ENCODE results near the gene HLA-DQB2.

The HLA-DQB2 gene

DNA sequence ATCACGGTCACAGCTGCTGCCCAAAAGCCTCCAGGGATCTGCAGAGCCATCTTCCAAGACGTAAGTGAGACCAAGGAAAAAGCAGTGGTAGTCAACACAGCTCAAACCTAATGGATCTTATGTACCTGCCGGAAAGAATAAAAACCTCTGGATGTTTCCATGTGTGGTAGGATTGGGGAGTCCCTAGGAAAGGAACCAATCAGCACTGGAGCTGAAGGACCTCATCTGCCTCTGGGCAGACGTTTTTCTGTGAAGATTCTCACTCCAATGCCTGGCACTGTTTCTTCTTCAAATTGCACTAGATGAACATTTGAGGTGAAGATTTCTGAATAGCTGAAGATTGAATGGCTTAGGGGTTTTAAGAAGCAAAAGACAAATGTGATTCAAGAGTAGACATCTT, at the start of gene HLA-DQB2:
Gene HLA-DQB2 (minus strand): TSS at position 112 of the 400 bp plus-strand sequence. CDS start 62 bp downstream, at position 50.
- TF ChIP-seq GATA3 (IDR thresholded peaks at IDR 0.05; ENCODE audit: low read depth, low read length) (no peak), GATA2 (IDR thresholded peaks at IDR 0.05; ENCODE audit: low read depth, low read length) (no peak)

DNA sequence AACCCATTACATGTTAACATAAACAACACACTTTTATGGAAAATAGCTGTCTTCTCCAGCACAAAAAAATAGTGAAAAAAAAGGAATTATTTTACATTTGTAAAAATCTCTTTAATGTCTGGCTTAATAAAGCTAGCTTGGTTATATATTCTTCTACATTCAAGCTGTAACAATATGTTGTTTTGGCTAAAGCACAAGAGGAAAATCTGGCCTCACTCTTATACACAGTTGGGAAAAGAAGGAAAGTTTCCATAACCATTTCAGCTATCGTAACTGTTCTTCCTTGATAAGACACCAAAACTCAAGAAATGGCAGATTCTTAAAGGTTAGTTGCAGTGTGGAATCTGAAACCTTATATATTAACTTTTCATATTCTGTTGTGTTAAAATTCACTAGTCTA, 45.8 kb upstream of the HLA-DQB2 start:
- TF ChIP-seq GATA3 (IDR thresholded peaks at IDR 0.05; ENCODE audit: low read depth, low read length) (no peak), GATA2 (IDR thresholded peaks at IDR 0.05; ENCODE audit: low read depth, low read length) (no peak)

DNA sequence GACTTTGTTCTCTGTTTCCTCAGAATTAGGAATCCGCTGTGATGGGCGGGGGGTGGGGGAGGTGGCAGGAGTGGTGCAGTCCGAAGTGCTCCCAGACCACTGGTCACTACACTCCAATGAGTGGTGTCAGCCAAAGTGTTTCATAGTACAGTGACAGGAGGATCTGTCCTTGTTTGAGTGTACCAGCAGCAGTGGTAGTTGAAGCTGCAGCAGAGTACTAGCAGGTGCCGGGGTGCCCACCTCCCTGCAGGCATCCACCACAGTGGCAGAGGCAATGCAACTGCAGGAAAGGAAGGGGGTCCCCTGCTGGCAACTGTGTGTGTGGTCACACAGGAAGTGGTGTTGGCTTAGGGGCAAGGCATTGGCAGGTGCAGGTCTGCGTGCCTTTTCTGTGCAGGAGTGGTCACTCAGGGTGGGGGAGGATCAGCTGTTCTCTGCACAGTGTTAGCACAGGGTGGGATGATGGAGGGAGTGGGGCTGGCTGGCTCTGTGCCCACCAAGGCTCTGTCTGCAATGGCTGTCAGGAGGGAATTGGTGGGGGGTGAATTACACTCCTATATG, 43.8 kb upstream of the HLA-DQB2 start:
- TF ChIP-seq GATA2 (IDR thresholded peaks at IDR 0.05; ENCODE audit: low read depth, low read length) = no peak
- no peak for TF ChIP-seq GATA3 (IDR thresholded peaks at IDR 0.05; ENCODE audit: low read depth, low read length)

DNA sequence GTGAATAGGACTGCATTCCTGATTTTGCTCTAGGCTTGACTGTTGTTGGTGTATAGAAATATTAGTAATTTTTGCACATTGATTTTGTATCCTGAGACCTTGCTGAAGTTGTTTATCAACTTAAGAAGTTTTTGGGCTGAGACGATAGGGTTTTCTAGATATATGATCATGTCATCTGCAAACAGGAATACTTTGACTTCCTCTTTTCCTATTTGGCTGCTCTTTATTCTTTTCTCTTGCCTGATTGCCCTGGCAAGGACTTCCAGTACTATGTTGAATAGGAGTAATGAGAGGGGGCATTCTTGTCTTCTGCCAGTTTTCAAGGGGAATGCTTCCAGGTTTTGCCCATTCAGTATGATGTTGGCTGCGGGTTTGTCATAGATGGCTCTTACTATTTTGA, 40.1 kb upstream of the HLA-DQB2 start:
- no peak for TF ChIP-seq GATA3 (IDR thresholded peaks at IDR 0.05; ENCODE audit: low read depth, low read length)
- TF ChIP-seq GATA2 (IDR thresholded peaks at IDR 0.05; ENCODE audit: low read depth, low read length) = no peak

DNA sequence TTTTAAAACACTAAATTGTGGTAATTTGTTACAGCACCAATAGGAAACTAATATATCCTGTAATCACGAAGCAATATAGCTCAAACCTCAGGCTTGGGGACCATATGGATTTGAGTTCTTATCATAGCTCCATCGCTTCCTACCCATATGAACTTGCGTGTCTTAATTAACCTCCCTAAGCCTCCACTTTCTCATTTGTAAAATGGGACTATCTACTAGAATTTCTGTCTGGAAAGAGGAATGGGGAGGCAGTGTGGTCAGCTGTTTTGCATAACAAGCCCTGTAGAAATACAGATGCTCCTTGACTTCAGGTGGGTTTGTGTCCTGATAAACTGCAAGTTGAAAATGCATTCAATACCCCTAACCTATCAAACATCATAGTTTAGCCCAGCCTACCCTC, 36.4 kb upstream of the HLA-DQB2 start:
- TF ChIP-seq GATA2 (IDR thresholded peaks at IDR 0.05; ENCODE audit: low read depth, low read length) = no peak
- TF ChIP-seq GATA3 (IDR thresholded peaks at IDR 0.05; ENCODE audit: low read depth, low read length) = no peak

DNA sequence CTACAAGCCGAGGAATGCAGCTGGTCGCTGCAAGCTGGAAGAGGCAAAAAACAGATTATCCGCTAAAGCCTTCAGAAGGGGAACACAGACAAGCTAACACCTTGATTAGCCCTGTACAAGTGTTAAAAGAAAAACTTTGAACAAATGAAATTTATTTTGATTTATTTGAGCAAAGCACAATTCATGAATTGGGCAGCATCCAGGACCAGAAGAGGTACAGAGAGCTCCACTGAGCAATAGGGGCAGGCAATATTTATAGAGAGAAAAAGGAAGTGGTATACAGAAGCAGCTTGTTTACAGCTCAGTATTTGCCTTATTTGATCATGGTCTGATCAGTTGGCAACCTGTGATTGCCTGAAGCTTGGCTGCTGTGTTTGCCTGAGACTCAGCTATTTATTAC, 35.8 kb upstream of the HLA-DQB2 start:
- TF ChIP-seq GATA3 (IDR thresholded peaks at IDR 0.05; ENCODE audit: low read depth, low read length) (no peak), GATA2 (IDR thresholded peaks at IDR 0.05; ENCODE audit: low read depth, low read length) (no peak)

DNA sequence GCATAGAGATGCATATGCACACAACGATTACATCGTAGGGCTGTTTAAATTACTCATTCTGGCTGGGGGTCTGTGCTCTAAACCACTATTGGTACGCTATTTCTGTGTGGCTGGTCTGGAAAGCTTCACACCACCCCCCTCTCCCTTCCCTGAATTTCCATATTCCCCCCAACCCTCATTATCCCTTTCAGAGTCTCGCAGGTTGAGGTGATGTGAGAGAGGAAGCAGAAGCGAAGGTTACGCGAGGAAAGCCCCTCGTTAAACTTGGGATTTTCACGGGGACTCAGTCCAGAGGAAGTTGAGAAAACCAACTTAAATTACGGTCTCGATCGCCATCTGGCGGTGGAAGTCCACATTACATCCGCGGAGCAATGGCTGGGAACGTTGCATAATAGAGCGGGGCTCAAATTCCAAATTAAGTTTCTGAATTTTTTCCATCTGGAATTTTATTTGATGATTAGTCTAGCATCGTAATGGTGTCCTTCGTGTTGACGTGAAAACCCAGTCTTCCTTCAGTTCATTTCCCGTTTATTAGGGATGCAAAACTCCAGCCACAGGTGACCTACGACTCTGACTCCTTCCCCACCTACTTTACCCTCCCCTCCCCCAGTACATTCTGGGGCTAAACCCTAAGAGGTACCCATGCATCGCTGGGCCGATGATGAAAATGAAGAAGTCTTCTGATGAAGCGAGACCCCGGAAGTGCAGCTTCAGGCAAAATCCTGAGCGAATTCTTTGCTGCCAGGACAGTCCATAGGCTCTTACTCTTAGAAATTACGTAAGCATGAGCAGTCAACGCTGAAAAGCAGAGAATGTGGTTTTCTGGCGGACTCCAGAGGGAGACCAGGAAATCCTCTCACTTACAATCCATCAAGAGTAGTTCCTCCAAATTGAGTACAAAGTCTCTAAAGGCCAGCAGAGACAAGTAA, 33.8 kb upstream of the HLA-DQB2 start:
- TF ChIP-seq GATA2 (IDR thresholded peaks at IDR 0.05; ENCODE audit: low read depth, low read length) (no peak), GATA3 (IDR thresholded peaks at IDR 0.05; ENCODE audit: low read depth, low read length) (no peak)

DNA sequence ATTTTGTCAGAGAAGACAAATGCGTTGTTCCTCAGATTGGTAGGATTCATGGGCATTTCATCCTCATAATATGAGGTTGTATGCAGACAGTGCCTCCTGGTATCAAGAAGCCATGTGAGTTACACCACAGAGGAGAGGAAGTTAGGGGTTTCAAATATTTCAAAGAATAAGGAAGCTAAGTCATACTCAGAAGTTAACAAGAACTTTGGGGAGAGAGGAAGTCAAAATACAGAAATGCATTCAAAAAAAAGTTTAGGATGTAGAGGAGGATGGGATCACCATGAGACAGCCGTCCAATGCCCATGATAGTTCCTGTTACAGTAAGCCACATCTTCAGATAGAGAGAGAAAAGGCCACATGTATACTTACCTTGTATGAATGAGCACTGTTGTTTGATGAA, 31.2 kb upstream of the HLA-DQB2 start:
- TF ChIP-seq GATA2 (IDR thresholded peaks at IDR 0.05; ENCODE audit: low read depth, low read length) (no peak), GATA3 (IDR thresholded peaks at IDR 0.05; ENCODE audit: low read depth, low read length) (no peak)

DNA sequence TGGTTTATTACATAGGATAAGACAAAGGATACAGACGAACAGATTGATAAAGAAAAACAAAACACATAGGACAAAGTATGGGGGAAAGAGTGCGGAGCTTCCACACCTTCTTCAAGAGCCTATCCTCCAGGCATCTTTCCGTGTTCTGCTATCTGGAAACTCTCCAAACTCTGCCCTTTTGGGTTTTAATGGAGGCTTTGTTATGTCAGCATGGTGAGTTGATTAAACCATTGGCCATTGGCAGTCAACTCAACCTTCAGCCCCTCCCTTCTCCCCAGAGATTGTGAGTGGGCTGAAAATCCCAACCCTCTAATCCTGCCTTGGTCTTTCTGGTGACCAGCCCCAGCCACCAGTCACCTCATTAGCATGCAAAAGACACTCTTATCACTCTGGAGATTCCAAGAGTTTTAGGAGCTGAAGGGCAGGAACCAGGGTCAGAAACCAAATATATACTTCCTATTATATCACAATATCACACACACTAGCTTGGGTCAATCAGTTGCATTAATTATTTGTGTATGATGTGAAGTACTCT, 29.6 kb upstream of the HLA-DQB2 start:
- TF ChIP-seq GATA2 (IDR thresholded peaks at IDR 0.05; ENCODE audit: low read depth, low read length) = no peak
- TF ChIP-seq GATA3 (IDR thresholded peaks at IDR 0.05; ENCODE audit: low read depth, low read length) = no peak

DNA sequence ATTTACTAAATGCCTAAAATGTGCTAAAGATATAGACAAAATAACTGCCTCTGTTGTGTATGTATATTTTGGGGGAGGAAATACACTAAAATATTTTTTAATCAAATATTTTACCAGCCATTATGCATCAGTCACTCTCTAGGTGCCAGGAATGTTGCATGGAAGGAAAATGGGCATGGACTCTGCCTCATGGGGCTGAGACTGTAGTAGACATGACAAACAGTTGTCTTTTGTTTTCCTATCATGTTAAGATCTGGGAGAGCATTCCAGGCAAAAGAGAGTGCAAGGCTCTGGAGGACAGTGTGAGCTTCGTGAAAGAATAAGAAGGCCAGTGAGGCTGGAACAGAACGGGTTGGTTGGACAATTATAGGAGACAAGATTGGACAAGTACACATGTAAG, 27.0 kb upstream of the HLA-DQB2 start:
- TF ChIP-seq GATA3 (IDR thresholded peaks at IDR 0.05; ENCODE audit: low read depth, low read length) (no peak), GATA2 (IDR thresholded peaks at IDR 0.05; ENCODE audit: low read depth, low read length) (no peak)

DNA sequence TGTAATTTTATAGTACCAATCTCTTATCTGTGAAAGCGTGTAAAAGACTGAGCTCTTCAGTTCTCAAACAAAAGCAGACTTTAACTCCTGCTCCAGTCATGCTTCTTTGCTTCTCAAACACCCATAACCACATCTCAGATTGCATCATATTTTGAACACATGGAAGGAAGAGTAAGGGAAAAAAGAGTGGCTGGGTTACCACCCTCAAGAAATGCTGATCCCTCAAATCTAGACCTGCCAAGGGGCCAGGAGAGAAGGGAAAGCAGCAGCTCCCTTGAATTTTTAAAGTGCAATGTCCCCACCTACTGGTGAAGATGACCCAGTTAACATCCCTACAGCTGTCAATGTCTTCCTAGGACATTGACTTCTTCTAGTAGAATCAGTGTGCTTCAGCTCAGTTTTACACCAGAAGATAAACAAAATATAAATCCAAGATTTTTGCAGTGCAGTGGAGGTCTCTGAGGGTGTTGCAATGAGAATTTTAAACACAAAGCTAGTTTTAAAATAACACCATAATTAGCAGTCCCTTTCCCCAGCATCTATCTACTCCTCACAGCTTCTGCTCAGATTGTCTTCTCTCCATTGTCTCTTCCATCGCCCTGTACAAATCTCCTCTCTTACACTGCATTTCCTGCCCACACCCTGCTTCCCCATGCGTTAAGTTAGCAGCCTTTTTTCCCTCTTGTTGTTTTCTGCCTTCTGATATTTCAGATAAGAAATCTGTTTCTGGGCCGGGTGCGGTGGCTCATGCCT, 22.6 kb upstream of the HLA-DQB2 start:
- TF ChIP-seq GATA2 (IDR thresholded peaks at IDR 0.05; ENCODE audit: low read depth, low read length) = no peak
- no peak for TF ChIP-seq GATA3 (IDR thresholded peaks at IDR 0.05; ENCODE audit: low read depth, low read length)

DNA sequence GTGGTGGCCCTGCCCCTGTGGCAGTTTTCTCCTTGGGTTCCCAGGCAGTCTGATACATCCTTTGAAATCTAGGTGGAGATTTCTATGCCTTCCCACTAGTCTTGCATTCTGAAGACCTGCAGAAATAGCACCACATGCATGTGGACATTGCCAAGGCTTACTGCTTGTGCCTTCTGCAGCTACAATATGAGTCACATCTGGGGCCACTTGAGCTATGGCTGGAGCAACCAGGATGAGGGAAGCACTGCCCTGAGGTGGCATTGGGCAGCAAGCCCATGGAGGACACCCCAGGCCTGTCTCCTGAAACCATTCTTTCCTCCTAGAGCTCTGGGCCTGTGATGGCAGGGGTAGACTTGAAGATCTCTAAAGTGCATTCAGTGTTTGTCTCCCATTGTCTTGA, 15.7 kb upstream of the HLA-DQB2 start:
- TF ChIP-seq GATA2 (IDR thresholded peaks at IDR 0.05; ENCODE audit: low read depth, low read length) (no peak), GATA3 (IDR thresholded peaks at IDR 0.05; ENCODE audit: low read depth, low read length) (no peak)

DNA sequence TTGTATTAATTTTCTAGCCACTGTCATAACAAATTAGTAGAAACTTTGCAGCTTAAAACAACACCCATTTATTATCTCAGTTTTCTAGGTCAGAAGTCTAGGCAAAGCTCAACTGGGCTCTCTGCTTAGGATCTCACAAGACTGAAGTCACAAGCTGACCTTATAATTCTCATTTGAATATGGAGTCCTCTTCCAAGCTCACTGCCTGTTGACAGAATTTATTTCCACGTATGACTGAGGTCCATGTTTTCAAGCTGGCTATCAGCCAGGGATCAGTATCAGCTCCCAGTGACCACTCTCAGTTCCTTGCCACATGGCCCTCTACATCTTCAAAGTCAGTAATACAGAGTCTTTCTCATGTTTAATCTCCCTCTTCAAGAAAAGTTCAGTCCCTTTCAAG, 11.7 kb upstream of the HLA-DQB2 start:
- TF ChIP-seq GATA2 (IDR thresholded peaks at IDR 0.05; ENCODE audit: low read depth, low read length) (no peak), GATA3 (IDR thresholded peaks at IDR 0.05; ENCODE audit: low read depth, low read length) (no peak)

DNA sequence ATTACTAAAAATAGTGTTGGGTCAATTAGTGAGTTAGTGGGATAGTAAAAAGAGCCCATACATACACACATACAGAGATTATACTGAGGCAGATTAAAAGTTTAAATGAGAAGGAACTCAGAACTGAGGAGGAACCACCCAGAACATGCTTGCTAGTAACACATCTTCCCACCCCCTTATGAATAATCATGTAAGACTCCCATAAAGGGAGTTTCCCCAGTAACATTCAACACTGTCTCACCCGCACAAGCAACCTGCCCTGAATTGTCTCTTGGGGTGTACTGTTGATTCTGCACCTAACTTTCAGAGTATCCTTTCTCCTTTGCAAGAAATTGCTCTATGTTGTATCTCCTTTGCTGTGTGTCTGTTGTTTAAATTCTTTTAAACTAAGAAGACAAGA, 11.1 kb upstream of the HLA-DQB2 start:
- TF ChIP-seq GATA2 (IDR thresholded peaks at IDR 0.05; ENCODE audit: low read depth, low read length) (no peak), GATA3 (IDR thresholded peaks at IDR 0.05; ENCODE audit: low read depth, low read length) (no peak)
